ENCODE measurements around the gene EML4.
"Not testable (repeated sequence)": the region's sequence is repeated elsewhere in the genome, so short reads cannot be mapped to it uniquely, and the experiment has no call there.

The EML4 gene, protein sequence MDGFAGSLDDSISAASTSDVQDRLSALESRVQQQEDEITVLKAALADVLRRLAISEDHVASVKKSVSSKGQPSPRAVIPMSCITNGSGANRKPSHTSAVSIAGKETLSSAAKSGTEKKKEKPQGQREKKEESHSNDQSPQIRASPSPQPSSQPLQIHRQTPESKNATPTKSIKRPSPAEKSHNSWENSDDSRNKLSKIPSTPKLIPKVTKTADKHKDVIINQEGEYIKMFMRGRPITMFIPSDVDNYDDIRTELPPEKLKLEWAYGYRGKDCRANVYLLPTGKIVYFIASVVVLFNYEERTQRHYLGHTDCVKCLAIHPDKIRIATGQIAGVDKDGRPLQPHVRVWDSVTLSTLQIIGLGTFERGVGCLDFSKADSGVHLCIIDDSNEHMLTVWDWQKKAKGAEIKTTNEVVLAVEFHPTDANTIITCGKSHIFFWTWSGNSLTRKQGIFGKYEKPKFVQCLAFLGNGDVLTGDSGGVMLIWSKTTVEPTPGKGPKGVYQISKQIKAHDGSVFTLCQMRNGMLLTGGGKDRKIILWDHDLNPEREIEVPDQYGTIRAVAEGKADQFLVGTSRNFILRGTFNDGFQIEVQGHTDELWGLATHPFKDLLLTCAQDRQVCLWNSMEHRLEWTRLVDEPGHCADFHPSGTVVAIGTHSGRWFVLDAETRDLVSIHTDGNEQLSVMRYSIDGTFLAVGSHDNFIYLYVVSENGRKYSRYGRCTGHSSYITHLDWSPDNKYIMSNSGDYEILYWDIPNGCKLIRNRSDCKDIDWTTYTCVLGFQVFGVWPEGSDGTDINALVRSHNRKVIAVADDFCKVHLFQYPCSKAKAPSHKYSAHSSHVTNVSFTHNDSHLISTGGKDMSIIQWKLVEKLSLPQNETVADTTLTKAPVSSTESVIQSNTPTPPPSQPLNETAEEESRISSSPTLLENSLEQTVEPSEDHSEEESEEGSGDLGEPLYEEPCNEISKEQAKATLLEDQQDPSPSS

DNA sequence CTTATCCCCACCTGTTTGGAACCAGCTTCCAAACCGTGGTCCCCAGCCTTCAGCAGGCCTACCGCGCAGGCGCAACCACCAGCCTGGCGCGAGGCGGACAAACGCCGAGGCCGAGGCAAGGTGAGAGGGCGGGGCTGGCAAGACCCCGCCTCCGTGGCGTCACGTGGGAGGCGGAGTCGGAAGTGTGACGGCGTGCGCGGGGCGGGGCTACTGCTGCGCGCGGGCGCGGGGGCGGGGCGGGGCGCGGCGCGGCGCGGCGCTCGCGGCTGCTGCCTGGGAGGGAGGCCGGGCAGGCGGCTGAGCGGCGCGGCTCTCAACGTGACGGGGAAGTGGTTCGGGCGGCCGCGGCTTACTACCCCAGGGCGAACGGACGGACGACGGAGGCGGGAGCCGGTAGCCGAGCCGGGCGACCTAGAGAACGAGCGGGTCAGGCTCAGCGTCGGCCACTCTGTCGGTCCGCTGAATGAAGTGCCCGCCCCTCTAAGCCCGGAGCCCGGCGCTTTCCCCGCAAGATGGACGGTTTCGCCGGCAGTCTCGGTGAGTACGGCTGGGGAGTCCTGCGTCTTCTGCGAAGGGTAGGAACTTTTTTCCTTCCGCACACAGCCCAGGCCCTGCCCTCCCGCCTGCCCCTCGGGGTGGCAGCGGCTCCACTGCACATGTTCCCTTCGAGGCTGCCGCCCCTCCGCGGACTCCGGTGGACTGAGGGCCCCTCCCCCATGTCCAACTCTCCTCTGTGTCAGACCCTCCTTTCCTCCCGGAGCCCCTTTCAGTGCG lies at the start of gene EML4:
Gene EML4, plus strand, starts transcription at position 254 of the 774 bp plus-strand sequence. Its CDS starts 259 bp downstream, at position 513.
- DNase-seq = peak; percentile 40

DNA sequence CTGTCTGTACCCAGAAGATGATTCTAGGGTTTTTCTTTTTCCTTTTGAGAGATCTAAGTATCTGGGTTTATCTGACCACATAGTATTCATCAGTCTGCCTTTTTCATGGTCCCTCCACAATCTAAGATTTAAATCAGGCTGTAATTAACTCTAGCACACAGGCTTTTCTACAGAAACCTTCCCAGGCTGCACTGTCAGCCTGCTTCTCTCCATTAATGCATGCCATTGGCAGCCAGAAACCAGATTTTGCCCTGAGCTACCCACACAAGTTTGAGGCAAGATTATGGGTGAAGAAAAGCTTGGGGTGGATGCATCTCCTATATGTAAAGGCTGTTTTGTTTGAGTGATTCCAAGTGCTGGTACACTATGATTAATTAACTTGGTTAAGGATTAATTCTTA lies 45.7 kb upstream of the EML4 start:
- no peak for DNase-seq

DNA sequence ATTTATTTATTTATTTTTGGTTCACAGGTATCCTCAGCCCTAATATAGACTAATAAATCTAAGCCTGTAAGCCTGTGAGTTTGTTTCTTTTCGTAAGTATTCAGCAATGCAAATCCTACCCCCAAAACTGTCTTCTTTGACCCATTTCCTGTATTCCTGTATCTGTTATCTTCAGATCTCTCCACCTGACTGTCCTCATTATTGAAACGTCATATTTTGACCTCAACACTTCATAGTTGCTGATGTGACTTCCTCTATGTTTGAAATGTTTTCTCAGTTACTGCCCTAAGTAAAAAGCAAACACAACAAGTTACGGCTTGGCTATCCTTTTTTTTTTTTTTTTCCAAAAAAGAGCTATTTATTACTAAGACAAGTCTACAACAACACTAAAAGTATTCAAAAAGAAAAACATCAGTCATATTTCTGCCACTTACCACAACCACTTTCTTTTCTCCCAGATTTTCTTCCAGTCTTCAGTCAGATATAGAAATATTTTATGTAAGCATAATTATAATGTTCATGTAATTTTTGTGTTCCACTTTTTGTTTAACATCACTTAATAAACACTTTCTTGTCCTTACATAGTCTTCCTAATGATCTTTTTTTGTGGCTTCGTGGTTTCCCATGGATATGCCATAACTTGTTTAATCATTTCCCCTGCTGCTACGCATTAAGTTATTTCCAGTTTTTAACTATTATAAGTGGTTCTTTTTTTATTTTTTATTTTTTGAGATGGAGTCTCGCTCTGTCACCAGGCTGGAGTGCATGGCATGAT lies 45.0 kb upstream of the EML4 start:
- DNase-seq = no peak

DNA sequence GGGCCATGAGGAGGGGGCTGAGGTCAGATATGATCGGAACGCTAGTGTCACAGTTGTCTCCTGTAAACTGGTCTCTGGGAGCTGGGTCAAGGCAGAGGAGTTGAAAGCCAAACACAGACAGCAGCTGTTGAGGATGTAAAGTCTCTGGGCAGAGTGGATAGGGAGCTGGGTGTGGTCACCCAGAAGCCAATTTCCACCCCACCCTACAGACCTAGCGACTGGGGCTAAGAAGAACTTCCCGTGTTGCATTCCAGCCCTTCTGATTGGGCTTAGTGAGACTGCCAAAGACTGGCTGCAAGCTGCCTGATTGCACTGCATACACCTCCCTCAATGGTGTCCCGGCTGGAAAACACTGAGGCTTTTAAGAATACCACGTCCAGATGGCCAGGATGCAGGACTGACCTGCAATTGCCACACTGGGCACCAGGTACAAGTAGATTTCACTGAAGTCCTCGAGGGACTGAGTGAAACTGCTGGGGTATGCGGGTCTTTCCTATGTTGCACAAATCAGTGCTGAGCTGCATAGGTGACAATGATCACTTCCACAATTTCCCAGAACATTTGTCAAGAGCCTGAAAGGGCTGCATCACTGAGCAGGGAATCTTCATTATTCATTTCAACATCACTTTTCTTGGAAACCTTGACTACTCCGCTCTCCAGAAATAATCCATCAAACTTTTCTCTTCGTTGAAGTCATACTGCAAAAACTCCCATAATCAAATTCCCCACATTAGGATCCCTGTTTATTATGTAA lies 43.1 kb upstream of the EML4 start:
- DNase-seq = no peak

DNA sequence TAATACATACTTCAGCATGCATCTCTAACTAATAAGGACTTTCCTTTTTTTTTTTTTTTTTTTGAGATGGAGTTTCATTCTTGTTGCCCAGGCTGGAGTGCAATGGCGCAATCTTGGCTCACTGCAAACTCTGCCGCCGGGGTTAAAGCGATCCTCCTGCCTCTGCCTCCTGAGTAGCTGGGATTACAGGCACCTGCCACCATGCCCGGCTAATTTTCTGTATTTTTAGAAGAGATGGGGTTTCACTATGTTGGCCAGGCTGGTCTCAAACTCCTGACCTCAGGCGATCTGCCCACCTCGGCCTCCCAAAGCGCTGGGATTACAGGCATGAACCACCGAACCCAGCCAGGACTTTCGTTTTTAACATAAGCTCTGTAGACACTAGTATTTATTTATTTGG lies 42.3 kb upstream of the EML4 start:
- not testable (repeated sequence) for DNase-seq

DNA sequence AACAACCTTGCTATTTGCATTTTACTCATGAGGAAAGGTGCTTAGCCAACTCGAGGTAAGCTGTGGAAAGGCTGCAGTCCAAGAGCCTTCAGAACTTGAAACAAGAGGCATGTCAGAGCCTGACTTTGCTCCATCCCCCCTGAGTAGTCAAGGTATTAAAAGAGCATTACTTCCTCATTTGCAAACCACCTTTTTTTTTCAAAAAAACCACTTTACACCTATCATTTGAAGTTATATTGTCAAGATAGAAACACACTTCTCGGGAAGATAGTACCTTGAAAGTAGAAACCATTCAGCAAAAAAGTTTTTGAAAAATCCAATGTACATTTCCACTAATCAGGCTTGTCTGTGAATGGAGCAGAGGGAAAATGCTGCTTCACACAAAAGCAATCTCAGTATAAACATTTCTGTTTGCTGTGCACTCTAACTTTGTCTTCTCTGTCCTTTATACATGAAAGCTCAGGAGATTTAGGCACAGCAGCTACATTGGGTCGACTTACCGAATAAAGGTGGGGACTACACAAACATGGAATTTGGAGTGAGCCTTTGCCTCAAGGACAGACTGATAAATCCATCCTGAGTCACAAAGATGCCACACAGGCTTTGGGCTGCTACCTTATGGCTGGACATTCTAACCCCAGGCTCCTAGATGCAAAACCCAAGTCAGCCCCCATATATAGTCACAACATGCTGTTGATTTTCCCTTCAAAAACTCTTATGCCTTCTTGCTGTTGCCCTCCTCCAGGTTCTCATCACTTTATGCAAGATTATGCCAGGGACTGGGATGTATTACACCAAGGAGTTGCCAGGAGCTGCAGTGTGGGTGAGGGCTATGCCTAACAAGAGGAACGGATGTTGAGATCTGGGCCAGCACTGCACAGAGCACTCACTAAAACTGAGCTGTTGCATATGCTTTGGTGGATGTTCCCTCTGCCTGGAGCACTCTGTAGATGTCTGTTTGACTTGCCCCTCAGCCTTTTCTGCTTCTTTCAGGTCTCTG lies 41.4 kb upstream of the EML4 start:
- no peak for DNase-seq

DNA sequence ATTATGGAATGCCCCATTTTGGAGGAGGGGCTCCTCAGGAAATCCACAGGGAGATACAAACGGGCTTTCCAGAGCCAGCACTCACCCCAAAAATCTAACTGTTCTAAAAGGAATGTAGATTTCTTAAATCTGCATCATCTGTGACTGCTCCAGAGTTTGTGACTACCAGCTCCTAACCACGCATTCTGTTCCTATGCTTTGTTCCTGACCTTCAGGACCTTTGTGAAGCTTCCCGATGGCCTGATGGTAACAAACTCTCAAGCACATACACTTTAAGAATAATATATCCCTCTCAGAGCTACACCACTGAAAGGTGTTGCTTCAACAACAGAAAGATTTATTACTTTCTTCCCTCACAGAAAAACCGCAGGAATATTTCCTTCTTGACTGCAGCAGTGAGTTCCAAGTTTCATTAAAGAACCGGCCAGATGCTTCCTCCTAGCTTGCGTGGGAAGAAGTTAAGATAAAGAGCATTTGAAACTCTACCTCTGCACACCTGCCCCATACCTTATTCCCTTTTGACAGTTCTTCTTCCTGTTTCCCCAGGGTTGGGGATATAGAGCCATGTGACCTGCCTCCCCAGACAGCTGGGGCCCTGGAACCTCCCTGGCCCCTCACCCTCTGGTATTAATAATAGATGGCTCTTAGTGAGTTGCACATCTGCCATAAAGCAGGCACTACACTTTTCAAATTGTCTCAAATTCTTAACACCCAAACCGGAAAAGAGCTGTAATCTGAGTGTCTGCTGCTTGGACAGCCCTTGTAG lies 40.2 kb upstream of the EML4 start:
- DNase-seq = no peak

DNA sequence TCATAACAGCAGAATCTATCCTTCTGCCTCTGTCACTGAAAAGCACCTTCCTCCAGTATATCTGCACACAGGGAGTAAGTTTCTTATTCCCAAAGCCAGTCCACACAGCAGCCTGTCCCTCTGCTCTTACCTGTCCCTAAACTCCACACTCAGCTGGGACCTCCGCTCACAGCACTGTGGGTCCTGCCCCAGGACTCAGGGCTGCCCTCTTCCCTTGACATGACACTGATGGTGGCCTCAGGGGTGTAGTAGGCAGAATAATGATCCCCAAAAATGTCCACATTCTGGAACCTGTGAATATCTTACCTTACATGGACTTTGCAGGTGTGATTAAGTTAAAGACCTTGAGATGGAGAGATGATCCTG lies 39.7 kb upstream of the EML4 start:
- DNase-seq = no peak

DNA sequence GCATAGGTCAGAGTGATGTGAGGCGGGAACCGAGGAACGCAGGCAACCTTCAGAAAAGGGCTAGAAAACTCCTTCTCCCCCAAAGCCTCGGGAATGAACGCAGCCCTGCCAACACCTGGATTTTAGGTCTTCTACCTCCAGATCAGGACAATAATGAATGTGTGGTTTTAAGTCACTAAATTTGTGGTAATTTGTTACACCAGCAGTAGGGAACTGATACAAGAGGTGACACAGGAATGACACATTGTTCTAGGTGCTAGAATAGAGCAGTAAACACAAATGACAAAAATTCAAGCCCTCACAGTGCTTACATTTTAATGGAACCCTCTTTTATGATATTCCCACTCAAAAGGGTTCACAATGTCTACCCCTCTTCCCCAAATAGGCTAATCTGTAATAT lies 39.2 kb upstream of the EML4 start:
- DNase-seq = no peak

DNA sequence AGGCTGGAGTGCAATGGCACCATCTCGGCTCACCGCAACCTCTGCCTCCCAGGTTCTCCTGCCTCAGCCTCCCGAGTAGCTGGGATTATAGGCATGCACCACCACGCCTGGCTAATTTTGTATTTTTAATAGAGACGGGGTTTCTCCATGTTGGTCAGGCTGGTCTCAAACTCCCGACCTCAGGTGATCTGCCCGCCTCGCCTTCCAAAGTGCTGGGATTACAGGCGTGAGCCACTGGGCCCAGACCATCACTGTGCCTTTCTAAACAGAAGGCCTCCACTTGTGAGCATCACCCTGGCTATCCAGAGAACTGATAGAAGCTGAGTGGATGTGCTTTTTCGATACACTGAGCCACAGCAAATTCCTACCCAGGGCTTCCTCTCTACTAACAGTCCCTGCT lies 38.3 kb upstream of the EML4 start:
- not testable (repeated sequence) for DNase-seq

DNA sequence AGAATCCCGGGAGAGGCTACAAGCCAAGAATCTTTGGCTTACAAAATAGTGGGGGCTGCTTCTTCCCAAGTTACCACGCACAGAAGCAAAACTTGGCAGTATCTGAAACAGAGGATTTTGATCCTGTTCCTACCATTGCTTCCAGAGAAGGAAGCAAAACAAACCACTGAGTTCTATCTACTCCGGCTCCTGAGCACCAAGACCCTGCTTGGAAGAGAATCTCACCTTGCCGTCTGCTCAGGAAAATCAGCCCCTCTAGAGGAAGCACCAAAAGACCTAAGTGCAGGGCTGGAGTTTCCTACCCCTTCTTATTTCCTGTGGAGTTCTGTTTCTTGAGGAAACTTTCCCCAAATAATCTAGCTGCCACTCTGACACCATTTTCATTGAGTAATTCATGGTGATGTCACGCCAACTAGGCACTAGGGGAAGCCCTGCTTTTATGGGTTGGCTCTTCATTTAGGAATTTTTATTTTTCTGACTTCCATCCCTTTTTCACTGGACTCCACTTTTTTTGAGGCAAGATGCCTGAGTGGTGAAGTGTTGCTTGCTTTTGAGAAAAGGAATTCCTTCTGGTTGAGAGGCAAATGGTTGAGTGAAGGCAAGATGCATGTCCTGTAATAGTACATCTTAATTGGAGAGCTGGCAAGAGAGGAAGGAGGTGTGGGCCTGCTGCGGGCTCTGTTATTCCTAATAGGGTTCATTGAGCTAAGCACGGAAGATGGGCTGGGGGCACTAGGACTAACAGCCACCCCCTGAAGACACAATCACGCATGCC lies 36.8 kb upstream of the EML4 start:
- DNase-seq = no peak

DNA sequence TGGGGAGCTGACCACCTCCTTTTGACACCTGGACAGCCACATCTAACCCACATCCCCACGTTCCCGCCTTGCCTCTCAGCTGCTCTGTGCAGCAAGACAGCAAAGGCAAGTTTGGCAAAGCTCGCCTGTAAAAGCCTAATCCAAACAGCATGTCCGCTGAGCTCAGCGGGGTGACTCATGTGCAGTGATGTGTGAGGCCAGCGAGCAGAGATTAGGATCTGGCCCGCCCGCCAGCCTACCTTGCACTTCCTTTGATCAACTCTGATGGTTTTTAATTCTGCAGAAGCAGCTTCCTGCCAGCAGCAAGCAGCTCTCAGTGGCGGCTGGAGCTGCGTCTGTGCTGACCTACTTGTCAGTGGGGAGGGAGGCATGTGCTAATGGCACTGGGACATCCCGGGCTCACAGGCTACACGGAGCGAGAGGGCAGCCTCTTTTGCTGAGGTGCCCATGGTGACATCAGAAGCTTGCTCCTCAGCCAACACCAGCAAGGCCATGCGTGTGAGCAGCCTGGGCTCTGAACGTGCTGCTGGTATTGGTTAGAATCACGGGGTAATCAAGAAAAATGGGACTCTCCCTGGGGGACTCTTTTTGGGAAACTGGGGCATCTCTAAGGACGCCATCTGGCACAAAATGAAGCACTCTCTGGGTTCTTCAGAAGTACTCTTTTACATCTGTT lies 36.0 kb upstream of the EML4 start:
- DNase-seq = peak; percentile 68

DNA sequence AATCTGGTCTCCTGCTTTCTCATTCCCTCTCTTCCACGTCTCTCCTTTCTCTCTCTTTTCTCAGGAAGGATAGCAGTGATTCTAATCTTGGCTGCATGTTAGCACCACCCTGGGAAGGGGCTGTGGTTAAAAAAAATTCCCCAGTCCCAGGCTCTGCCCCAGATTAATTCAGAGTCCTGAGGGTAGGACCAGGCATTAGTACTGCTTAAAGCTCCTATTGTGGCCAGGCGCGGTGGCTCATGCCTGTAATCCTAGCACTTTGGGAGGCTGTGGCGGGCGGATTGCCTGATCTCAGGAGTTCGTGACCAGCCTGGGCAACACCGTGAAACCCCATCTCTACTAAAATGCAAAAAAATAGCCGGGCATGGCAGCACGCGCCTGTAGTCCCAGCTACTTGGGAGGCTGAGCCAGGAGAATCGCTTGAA lies 35.4 kb upstream of the EML4 start:
- DNase-seq = no peak

DNA sequence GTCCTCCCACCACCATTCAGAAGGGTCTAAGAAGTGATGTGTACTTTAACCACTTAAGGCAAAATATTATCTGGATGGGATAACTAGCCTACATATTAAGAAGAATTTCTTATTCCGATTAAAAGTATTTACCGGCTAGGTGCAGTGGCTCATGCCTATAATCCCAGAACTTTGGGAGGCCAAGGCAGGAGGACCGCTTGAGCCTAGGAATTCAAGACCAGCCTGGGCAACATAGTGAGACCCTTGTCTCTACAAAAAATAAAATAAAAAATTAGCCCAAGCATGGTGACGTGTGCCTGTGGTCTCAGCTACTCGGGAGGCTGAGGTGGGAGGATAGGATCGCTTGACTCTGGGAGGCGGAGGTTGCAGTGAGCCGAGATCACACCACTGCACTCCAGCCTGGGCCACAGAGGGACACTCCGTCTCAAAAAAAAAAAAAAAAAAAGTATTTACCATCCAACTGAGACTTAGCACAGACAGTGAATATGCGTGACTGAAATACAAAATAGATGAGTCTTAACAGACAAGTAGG lies 34.7 kb upstream of the EML4 start:
- not testable (repeated sequence) for DNase-seq

DNA sequence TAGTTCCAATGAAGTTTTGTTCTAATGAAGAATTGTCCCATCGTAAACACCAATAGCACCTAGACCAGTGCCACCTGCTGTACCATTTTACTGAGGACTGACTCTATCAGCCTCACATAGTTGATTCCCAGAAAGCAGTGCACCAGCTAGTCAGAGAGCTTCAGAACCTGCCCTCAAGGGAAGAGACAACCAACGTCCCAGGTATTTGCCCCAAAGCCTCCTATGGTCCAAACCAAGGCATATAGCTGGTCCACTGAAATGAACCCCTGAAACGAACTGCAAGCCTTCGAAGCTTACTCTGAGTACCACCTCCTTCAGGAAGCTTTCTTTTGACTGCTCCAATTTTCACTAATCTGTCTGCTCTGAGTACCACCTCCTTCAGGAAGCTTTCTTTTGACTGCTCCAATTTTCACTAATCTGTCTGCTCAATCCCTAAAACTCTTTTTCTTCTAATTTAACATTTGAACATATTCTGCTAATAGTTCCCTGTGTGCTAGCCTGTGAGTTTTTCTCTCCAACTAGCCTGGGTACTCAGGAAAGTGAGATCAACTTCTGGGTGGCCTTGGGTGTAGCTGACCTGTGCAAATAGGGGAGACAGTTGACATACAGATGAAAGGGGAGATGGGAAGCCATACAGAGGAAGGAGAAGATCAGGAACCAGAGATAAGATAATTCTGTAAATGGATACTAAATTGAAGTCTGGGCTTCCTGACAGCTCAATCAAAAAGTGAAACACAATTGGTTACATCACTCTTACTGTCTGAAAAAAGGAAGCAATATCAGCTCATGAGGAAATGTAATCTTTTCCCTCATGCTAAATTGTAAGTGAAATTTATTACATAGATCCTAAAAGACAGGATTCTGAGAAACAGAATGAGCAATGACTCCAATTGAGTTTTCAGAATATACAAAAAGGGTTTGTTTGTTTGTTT lies 33.5 kb upstream of the EML4 start:
- DNase-seq = no peak

DNA sequence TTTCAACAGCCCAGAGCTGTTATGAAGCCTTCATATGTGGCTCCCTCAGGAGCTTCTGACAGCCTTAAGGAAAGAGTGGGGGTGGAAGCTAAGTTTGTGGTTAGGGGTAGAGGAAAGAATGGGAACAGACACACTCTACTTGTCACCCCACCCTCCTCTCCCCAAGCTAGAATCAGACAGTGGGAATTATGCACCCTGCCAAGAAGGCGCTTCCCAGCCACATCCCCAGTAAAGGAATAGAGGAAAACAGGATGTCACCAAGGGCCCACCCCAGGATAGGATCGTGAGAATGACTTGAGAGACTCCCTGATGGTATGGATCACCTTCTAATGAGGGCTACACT lies 32.4 kb upstream of the EML4 start:
- DNase-seq = no peak

Data from NCI-H2081 treated with DMSO at 0.1 percent for 48 hours (cell line).